A549 (cell line): ENCODE results near the gene CRTC3. TPM values are rescaled to one million over a fixed set of nuclear protein-coding genes. Genes with fewer than 3 reads are reported as not detected.
"Not testable (repeated sequence)": the region's sequence is repeated elsewhere in the genome, so short reads cannot be mapped to it uniquely, and the experiment has no call there.

Experiments used
- ATAC-seq, 2 experiments: fragments of 200-7000 bp in 1 of 2; fragments of >200 bp in 1 of 2; cut with Nextera tagmentation in 1 of 2; cut with Tn5 transposase in 1 of 2; 3 replicates each; pipeline versions ENCODE4 v1.8.0 to v1.9.1; 2018 to 2020; ENCODE audit warnings: mild to moderate bottlenecking in 1 of 2, moderate library complexity in 1 of 2
- CTCF ChIA-PET: fragments of 300-600 bp; sonication (Branson Sonifier 250); formaldehyde crosslinking; extraction: SDS; loops from one replicate; lab custom pipeline; 2021; ENCODE audit warnings: antibody characterized with exemption, inconsistent platforms; lab: Yijun Ruan, JAX
- POLR2A ChIA-PET: fragments of 350-600 bp; formaldehyde crosslinking; extraction: SDS; loops from one replicate; lab custom pipeline; 2021; ENCODE audit warnings: antibody characterized with exemption, inconsistent platforms; lab: Yijun Ruan, JAX
- DNase-seq, 2 experiments: peaks; one replicate each; pipeline versions ENCODE4 v3.0.0 to v3.0.0-alpha.2; 2011 to 2016; ENCODE audit warnings: low read depth in 1 of 2, low spot score in 1 of 2
- FAIRE-seq: peaks from 2 replicates; lab custom pipeline; 2011; peaks lifted over from hg19 to GRCh38; lab: Jason Lieb, UNC
- H3K27ac ChIP-seq, 2 experiments: fragments of >200 bp; sonication (Bioruptor Twin); formaldehyde crosslinking; 3 replicates each; pipeline ENCODE4 v1.5.1; 2016 to 2017
- H3K4me1 ChIP-seq: fragments of >200 bp; sonication (Bioruptor Twin); formaldehyde crosslinking; 3 replicates; pipeline ENCODE4 v1.6.1; 2016
- H3K4me2 ChIP-seq: fragments of >200 bp; sonication (Bioruptor Twin); formaldehyde crosslinking; 3 replicates; pipeline ENCODE4 v1.6.1; 2016
- H3K4me3 ChIP-seq: fragments of >200 bp; sonication (Bioruptor Twin); formaldehyde crosslinking; 3 replicates; pipeline ENCODE4 v1.5.1; 2016
- H3K9me3 ChIP-seq: fragments of >200 bp; sonication (Bioruptor Twin); formaldehyde crosslinking; 3 replicates; pipeline ENCODE4 v1.6.1; 2016
- ATOH8 ChIP-seq: fragments of 250-450 bp; sonication (Bioruptor Pico); IDR thresholded peaks from 2 replicates; pipeline ENCODE4 v1.5.0; 2020; ENCODE audit warnings: low read depth, mild to moderate bottlenecking, moderate library complexity
- BHLHE40 ChIP-seq: IDR thresholded peaks from 2 replicates; pipeline ENCODE4 v1.6.1; 2012; ENCODE audit warnings: low read depth, low read length, inconsistent platforms
- CEBPB ChIP-seq, 2 experiments: fragments of >200 bp in 1 of 2; sonication (Bioruptor Twin) in 1 of 2; formaldehyde crosslinking in 1 of 2; IDR thresholded peaks; 2 replicates each; pipeline ENCODE4 v1.6.1; 2012 to 2016
- CHD2 ChIP-seq: fragments of 150-350 bp; IDR thresholded peaks from 2 replicates; pipeline ENCODE4 v1.6.1; 2014; ENCODE audit warnings: low read length; ENCODE audit not compliant: partially characterized antibody
- CHD4 ChIP-seq: fragments of 200-600 bp; sonication (generic); IDR thresholded peaks from 2 replicates; pipeline ENCODE4 v1.6.1; 2016; ENCODE audit warnings: antibody characterized with exemption, mild to moderate bottlenecking, borderline replicate concordance
- ELK1 ChIP-seq: fragments of 150-350 bp; IDR thresholded peaks from 2 replicates; pipeline ENCODE4 v1.6.1; 2014; ENCODE audit warnings: low read depth, mild to moderate bottlenecking, low read length
- ESRRA ChIP-seq: fragments of 150-350 bp; IDR thresholded peaks from 2 replicates; pipeline ENCODE4 v1.6.1; 2014; ENCODE audit warnings: mild to moderate bottlenecking, low read length, borderline replicate concordance
- FOSL2 ChIP-seq, 2 experiments: fragments of 450-650 bp in 1 of 2; fragments of >200 bp in 1 of 2; sonication (Bioruptor Twin) in 1 of 2; formaldehyde crosslinking; IDR thresholded peaks; 2 replicates each; pipeline versions ENCODE4 v1.5.0 to v1.6.1; 2016 to 2020; ENCODE audit warnings: mild to moderate bottlenecking in 1 of 2, moderate library complexity in 1 of 2
- GATA3 ChIP-seq: IDR thresholded peaks from 2 replicates; pipeline ENCODE4 v1.6.1; 2012; ENCODE audit warnings: borderline replicate concordance
- HES2 ChIP-seq: fragments of >200 bp; sonication (Bioruptor Twin); formaldehyde crosslinking; IDR thresholded peaks from 2 replicates; pipeline ENCODE4 v1.6.1; 2016
- HEYL ChIP-seq: fragments of 250-450 bp; sonication (Bioruptor Pico); IDR thresholded peaks from 2 replicates; pipeline ENCODE4 v1.8.0; 2021; ENCODE audit warnings: mild to moderate bottlenecking, moderate library complexity
- HOXA7 ChIP-seq: fragments of 250-450 bp; sonication (Bioruptor Pico); IDR thresholded peaks from 2 replicates; pipeline ENCODE4 v1.5.0; 2020; ENCODE audit warnings: mild to moderate bottlenecking, moderate library complexity
- HOXB13 ChIP-seq: fragments of 250-450 bp; sonication (Bioruptor Pico); IDR thresholded peaks from 2 replicates; pipeline ENCODE4 v1.5.0; 2020; ENCODE audit warnings: low read depth, mild to moderate bottlenecking, moderate library complexity
- HOXB5 ChIP-seq: fragments of 250-450 bp; sonication (Bioruptor Pico); IDR thresholded peaks from 2 replicates; pipeline ENCODE4 v1.5.0; 2020; ENCODE audit warnings: mild to moderate bottlenecking, moderate library complexity
- KDM5A ChIP-seq: fragments of 200-600 bp; sonication (generic); IDR thresholded peaks from 2 replicates; pipeline ENCODE4 v1.6.1; 2016; ENCODE audit warnings: antibody characterized with exemption, mild to moderate bottlenecking
- NFE2L2 ChIP-seq: fragments of 150-350 bp; conservative IDR thresholded peaks from 2 replicates; pipeline ENCODE4 v1.6.1; 2014; ENCODE audit warnings: low read length
- NR3C1 ChIP-seq: fragments of >200 bp; sonication (Bioruptor Twin); formaldehyde crosslinking; IDR thresholded peaks from 3 replicates; pipeline ENCODE4 v1.6.1; 2017
- PBX3 ChIP-seq: IDR thresholded peaks from 2 replicates; pipeline ENCODE4 v1.6.1; 2012
- POLR2AphosphoS2 ChIP-seq: conservative IDR thresholded peaks from 2 replicates; pipeline ENCODE4 v1.6.1; 2012; ENCODE audit warnings: low read length, improper control_type of control experiment, inconsistent platforms
- RARB ChIP-seq: fragments of 250-450 bp; sonication (Bioruptor Pico); IDR thresholded peaks from 2 replicates; pipeline ENCODE4 v1.8.0; 2021; ENCODE audit warnings: mild to moderate bottlenecking, moderate library complexity
- REST ChIP-seq: fragments of 200-600 bp; sonication (generic); IDR thresholded peaks from 2 replicates; pipeline ENCODE4 v1.6.1; 2016; ENCODE audit warnings: antibody characterized with exemption, mild to moderate bottlenecking, moderate library complexity
- RFX5 ChIP-seq: fragments of 450-650 bp; IDR thresholded peaks from 2 replicates; pipeline ENCODE4 v1.7.1; 2014; ENCODE audit warnings: antibody characterized with exemption, mild to moderate bottlenecking, moderate library complexity
- USF2 ChIP-seq: fragments of 450-650 bp; IDR thresholded peaks from 2 replicates; pipeline ENCODE4 v1.6.1; 2014; ENCODE audit warnings: antibody characterized with exemption
- ZNF302 ChIP-seq: fragments of 250-450 bp; sonication (Bioruptor Pico); IDR thresholded peaks from 2 replicates; pipeline ENCODE4 v1.9.0; 2021; ENCODE audit warnings: inconsistent platforms, mild to moderate bottlenecking, moderate library complexity
- WGBS: methylation state at CpG from one replicate; pipeline ENCODE4 v1.1.6; 2017; ENCODE audit errors: missing lambda C conversion rate; 5-methylcytosine and 5-hydroxymethylcytosine counted together
- polyA plus RNA-seq, 4 experiments: library from polyadenylated mRNA; depleted of rRNA in 3 of 4; stranded (reverse); fragments of >200 nt; fragmentation: RNase III in 1 of 4; extraction: RNeasy Plus Mini Kit Qiagen cat#74134 plus additional on column Dnase treatment in 1 of 4; gene quantifications; 2 replicates in 3 of 4; 3 replicates in 1 of 4; pipeline ENCODE4 v1.2.3, GENCODE V29; 2011 to 2017

Gene CRTC3
- polyA plus RNA-seq, 2 of the 4 experiments (the other 2 are of a cell fraction), result 17.5 to 30.5 TPM

- peak; percentile 23 for FAIRE-seq
- POLR2A ChIA-PET, result no interaction called here
- no peak for ATAC-seq
These were observed 99.5 kb downstream of the CRTC3 start for GRCh38 chr15:90629217-90629616.

GRCh38 chr15:90633360-90633759 lies 103.6 kb downstream of the CRTC3 start:
- no peak overlapping the region for H3K27ac ChIP-seq
- TF ChIP-seq RARB (CRISPR knock-in tag) (no peak), NFE2L2 (no peak), HOXB5 (CRISPR knock-in tag) (no peak), CEBPB (IDR thresholded peaks at IDR 0.05) (no peak), PBX3 (no peak), BHLHE40 (no peak), NR3C1 (no peak), CHD2 (no peak), USF2 (no peak), REST (no peak), HES2 (no peak), ZNF302 (CRISPR knock-in tag) (no peak), RFX5 (no peak), GATA3 (no peak), POLR2AphosphoS2 (no peak), ESRRA (no peak), ELK1 (no peak), HOXB13 (CRISPR knock-in tag) (no peak), ATOH8 (no peak)
- H3K4me3 ChIP-seq, result no peak overlapping the region
- CTCF ChIA-PET, result interaction anchor here (1.1 kb wide), 2 partner anchors 14 to 16 kb away, joined by 3 to 6 read pairs; no protein-coding TSS in a partner anchor
- WGBS, result 94% methylated on average over 3 of the region's 3 CpGs
- H3K4me1 ChIP-seq, result no peaks in the 10 kb centered on the region
- peaks cover 3% of the 10 kb centered on the region; the same call in 1 of the 3 replicates for H3K9me3 ChIP-seq
- POLR2A ChIA-PET, result no interaction called here
- DNase-seq, result no peak
- ATAC-seq, result no peak
- FAIRE-seq, result no peak
- H3K4me2 ChIP-seq, result no peak overlapping the region

More at GRCh38 chr15:90629217-90629616, 99.5 kb downstream of the CRTC3 start:
- no peaks in the 10 kb centered on the region for H3K4me1 ChIP-seq
- no peak for DNase-seq
- H3K9me3 ChIP-seq, result no peaks in the 10 kb centered on the region
- CTCF ChIA-PET, result interaction anchor here (1.0 to 2.4 kb wide), 4 partner anchors 10 to 856 kb away, joined by 3 to 7 read pairs (median 4); no protein-coding TSS in a partner anchor
- H3K4me3 ChIP-seq, result no peak overlapping the region
- TF ChIP-seq HEYL, result no peak
- TF ChIP-seq NR3C1, result no peak
- no peak for TF ChIP-seq HOXA7 (CRISPR knock-in tag)
- no peak for TF ChIP-seq ESRRA
- TF ChIP-seq FOSL2 (IDR thresholded peaks at IDR 0.05), result no peak
- TF ChIP-seq FOSL2 (CRISPR knock-in tag; IDR thresholded peaks at IDR 0.05), result no peak
- no peak for TF ChIP-seq CHD4
- no peak for TF ChIP-seq GATA3
- no peak for TF ChIP-seq PBX3
- TF ChIP-seq KDM5A, result no peak
- H3K4me2 ChIP-seq, result no peak overlapping the region
- 96% methylated on average over 12 of the region's 12 CpGs for WGBS
- H3K27ac ChIP-seq, result no peak overlapping the region

GRCh38 chr15:90636993-90637392 lies 107.3 kb downstream of the CRTC3 start:
- WGBS, result 70% methylated on average over 3 of the region's 3 CpGs
- CTCF ChIA-PET, result interaction anchor here (0.5 to 7.2 kb wide), 2 partner anchors 244 to 248 kb away, joined by 3 to 58 read pairs; partner anchors contain the start of gene FES
- H3K9me3 ChIP-seq, ATAC-seq, H3K27ac ChIP-seq, FAIRE-seq, POLR2A ChIA-PET, DNase-seq, H3K4me2 ChIP-seq, H3K4me3 ChIP-seq, H3K4me1 ChIP-seq: not testable (repeated sequence)
